Activated T-cell treated with anti-CD3 and anti-CD28 coated beads, Interleukin-2, amount 50 U/mL, for 72 hours (primary cell): ENCODE measurements around the gene MED15. TPM values are rescaled to one million over a fixed set of nuclear protein-coding genes. Genes with fewer than 3 reads are reported as not detected.

Source experiments
- ATAC-seq, 2 donors: fragments of 150-1000 bp; cut with Tn5 transposase; replicated peaks in 1 of 2; 2 replicates each; pipeline ENCODE4 v1.10.0; 2021; ENCODE audit warnings: moderate library complexity in 2 of 2, mild to moderate bottlenecking in 1 of 2
- DNase-seq, 2 donors: peaks; one replicate each; pipeline ENCODE4 v3.0.0; 2021 to 2022; ENCODE audit warnings: mixed read lengths in 1 of 2
- H3K27ac Mint-ChIP-seq: one replicate; pipeline ENCODE4 v1.8.0; 2022; ENCODE audit warnings: mild to moderate bottlenecking, moderate library complexity, mixed read lengths
- H3K27me3 Mint-ChIP-seq: one replicate; pipeline ENCODE4 v1.8.0; 2022; ENCODE audit warnings: low read depth, mixed read lengths
- H3K36me3 Mint-ChIP-seq, 2 donors: one replicate each; pipeline ENCODE4 v1.8.0; 2022; ENCODE audit warnings: mixed read lengths in 2 of 2, mild to moderate bottlenecking in 1 of 2; ENCODE audit not compliant: insufficient read depth in 2 of 2
- H3K4me1 Mint-ChIP-seq: one replicate; pipeline ENCODE4 v1.8.0; 2022; ENCODE audit warnings: low read depth, mixed read lengths
- H3K4me3 Mint-ChIP-seq, 2 donors: one replicate each; pipeline ENCODE4 v1.8.0; 2022; ENCODE audit warnings: mild to moderate bottlenecking in 2 of 2, mixed read lengths in 2 of 2, moderate library complexity in 2 of 2
- H3K9me3 Mint-ChIP-seq, 2 donors: one replicate each; pipeline ENCODE4 v1.8.0; 2022; ENCODE audit warnings: mixed read lengths in 2 of 2
- total RNA-seq, 2 donors: library from RNA; stranded (reverse); gene quantifications; one replicate each; pipeline ENCODE4 v1.2.3, GENCODE V29; 2022

Gene MED15
- total RNA-seq, 2 donors from 2014 or later, result 106 to 113 TPM

GRCh38 chr22:20628081-20628939 is 120.9 kb downstream of the MED15 start:
- peak overlapping the region; percentile 52 for H3K27ac Mint-ChIP-seq
- DNase-seq, result no peak
- H3K9me3 Mint-ChIP-seq, result no peaks in the 10 kb centered on the region
- peaks cover 32% of the 10 kb centered on the region for H3K27me3 Mint-ChIP-seq
- H3K4me3 Mint-ChIP-seq, result no peak overlapping the region
- ATAC-seq, result no peak
- H3K4me1 Mint-ChIP-seq, result peaks cover 30% of the 10 kb centered on the region
- no peaks in the 10 kb centered on the region for H3K36me3 Mint-ChIP-seq

GRCh38 chr22:20629401-20629800 is 122.0 kb downstream of the MED15 start:
- ATAC-seq (no peak), DNase-seq (no peak)
- Mint-ChIP-seq H3K9me3 (no peaks in the 10 kb centered on the region), H3K36me3 (no peaks in the 10 kb centered on the region), H3K4me3 (no peak overlapping the region), H3K27me3 (peaks cover 32% of the 10 kb centered on the region), H3K27ac (no peak overlapping the region), H3K4me1 (peaks cover 20% of the 10 kb centered on the region)

- Mint-ChIP-seq H3K4me3 (no peak overlapping the region), H3K27me3 (peaks cover 23% of the 10 kb centered on the region), H3K36me3 (no peaks in the 10 kb centered on the region), H3K9me3 (no peaks in the 10 kb centered on the region), H3K4me1 (peaks cover 5% of the 10 kb centered on the region), H3K27ac (no peak overlapping the region)
- ATAC-seq, result no peak
- no peak for DNase-seq
These were observed 123.6 kb downstream of the MED15 start for GRCh38 chr22:20630873-20631617.

- Mint-ChIP-seq H3K27ac (no peak overlapping the region), H3K4me1 (no peaks in the 10 kb centered on the region), H3K36me3 (no peaks in the 10 kb centered on the region), H3K4me3 (no peak overlapping the region), H3K27me3 (peaks cover 21% of the 10 kb centered on the region), H3K9me3 (no peaks in the 10 kb centered on the region)
- no peak for ATAC-seq
- no peak for DNase-seq
These were observed 124.7 kb downstream of the MED15 start for GRCh38 chr22:20632082-20632481.

- H3K27me3 Mint-ChIP-seq, result peaks cover 21% of the 10 kb centered on the region
- H3K4me3 Mint-ChIP-seq, result no peak overlapping the region
- no peaks in the 10 kb centered on the region for H3K36me3 Mint-ChIP-seq
- ATAC-seq (no peak), DNase-seq (no peak)
- no peak overlapping the region for H3K27ac Mint-ChIP-seq
- H3K4me1 Mint-ChIP-seq, result no peaks in the 10 kb centered on the region
- no peaks in the 10 kb centered on the region for H3K9me3 Mint-ChIP-seq
These were observed 125.1 kb downstream of the MED15 start for GRCh38 chr22:20632518-20632917.

- Mint-ChIP-seq H3K27ac (no peak overlapping the region), H3K36me3 (no peaks in the 10 kb centered on the region), H3K9me3 (peaks cover under 1% of the 10 kb centered on the region in 2 donors), H3K27me3 (peaks cover 29% of the 10 kb centered on the region), H3K4me1 (peaks cover 6% of the 10 kb centered on the region), H3K4me3 (no peak overlapping the region)
- ATAC-seq (no peak), DNase-seq (no peak)
These were observed 127.3 kb downstream of the MED15 start for GRCh38 chr22:20634560-20635226.

- no peak overlapping the region for H3K4me3 Mint-ChIP-seq
- ATAC-seq (no peak), DNase-seq (no peak)
- peaks cover 6% of the 10 kb centered on the region for H3K4me1 Mint-ChIP-seq
- H3K27ac Mint-ChIP-seq, result no peak overlapping the region
- peaks cover 2 to 4% of the 10 kb centered on the region in 2 donors for H3K9me3 Mint-ChIP-seq
- peaks cover 31% of the 10 kb centered on the region for H3K27me3 Mint-ChIP-seq
- H3K36me3 Mint-ChIP-seq, result no peaks in the 10 kb centered on the region
These were observed 127.8 kb downstream of the MED15 start for GRCh38 chr22:20635227-20635591.

- peaks cover 6% of the 10 kb centered on the region for H3K4me1 Mint-ChIP-seq
- ATAC-seq (no peak), DNase-seq (no peak)
- H3K27me3 Mint-ChIP-seq, result peaks cover 31% of the 10 kb centered on the region
- no peaks in the 10 kb centered on the region for H3K36me3 Mint-ChIP-seq
- no peak overlapping the region for H3K4me3 Mint-ChIP-seq
- peaks cover 2 to 4% of the 10 kb centered on the region in 2 donors for H3K9me3 Mint-ChIP-seq
- no peak overlapping the region for H3K27ac Mint-ChIP-seq
These were observed 128.8 kb downstream of the MED15 start for GRCh38 chr22:20636075-20636812.

- H3K4me3 Mint-ChIP-seq, result no peak overlapping the region
- H3K27me3 Mint-ChIP-seq, result peaks cover 31% of the 10 kb centered on the region
- ATAC-seq (no peak), DNase-seq (no peak)
- no peaks in the 10 kb centered on the region for H3K36me3 Mint-ChIP-seq
- H3K27ac Mint-ChIP-seq, result no peak overlapping the region
- peaks cover 6% of the 10 kb centered on the region for H3K4me1 Mint-ChIP-seq
- H3K9me3 Mint-ChIP-seq, result peaks cover 2 to 4% of the 10 kb centered on the region in 2 donors
These were observed 129.5 kb downstream of the MED15 start for GRCh38 chr22:20636945-20637344.

Other genes starting within 250 kb of the MED15 start
- 1 to 10 TPM; 1.4 to 1.5 TPM for gene RTN4R, start 239.3 kb upstream of the MED15 start, total RNA-seq
- gene DGCR6L, start 187.6 kb upstream of the MED15 start, total RNA-seq, result 10 to 100 TPM; 23.3 to 31.8 TPM
- 10 to 100 TPM in 1 of 2 donors, 1 to 10 TPM in 1; 8.3 to 11.7 TPM for gene ZNF74, start 113.5 kb upstream of the MED15 start, total RNA-seq
- 1 to 10 TPM; 1.0 to 1.4 TPM for gene SCARF2, start 69.8 kb upstream of the MED15 start, total RNA-seq
- gene KLHL22, start 11.8 kb upstream of the MED15 start, total RNA-seq, result 10 to 100 TPM; 21.4 to 26.5 TPM